ENCODE measurements around the gene MCC.

MCC gene

DNA sequence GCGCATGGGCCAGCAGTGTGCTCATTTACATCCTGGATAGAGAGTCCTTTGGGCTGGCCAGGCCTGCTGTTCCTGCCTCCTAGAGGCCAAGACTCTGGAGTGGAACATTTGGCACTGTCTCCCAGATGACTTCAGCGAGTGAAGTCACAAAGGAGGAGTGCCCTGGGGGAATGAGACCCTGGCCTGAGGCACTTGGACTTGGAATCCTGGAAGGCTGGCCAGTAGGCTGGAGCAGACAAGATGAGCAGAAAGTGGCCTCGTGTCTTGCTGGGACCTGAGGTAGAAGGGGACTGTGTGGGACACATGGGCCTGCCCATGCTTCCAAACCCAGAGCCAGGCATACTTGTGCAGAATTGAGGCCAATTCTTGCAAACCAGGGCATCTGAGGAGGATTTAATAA, 53.4 kb downstream of the MCC start, which contains the start of gene TSSK1B:
Gene TSSK1B, minus strand, starts transcription at position 101 of the 400 bp plus-strand sequence. CDS start 150 bp downstream, outside the sequence.
- TF ChIP-seq, protein P1, sequence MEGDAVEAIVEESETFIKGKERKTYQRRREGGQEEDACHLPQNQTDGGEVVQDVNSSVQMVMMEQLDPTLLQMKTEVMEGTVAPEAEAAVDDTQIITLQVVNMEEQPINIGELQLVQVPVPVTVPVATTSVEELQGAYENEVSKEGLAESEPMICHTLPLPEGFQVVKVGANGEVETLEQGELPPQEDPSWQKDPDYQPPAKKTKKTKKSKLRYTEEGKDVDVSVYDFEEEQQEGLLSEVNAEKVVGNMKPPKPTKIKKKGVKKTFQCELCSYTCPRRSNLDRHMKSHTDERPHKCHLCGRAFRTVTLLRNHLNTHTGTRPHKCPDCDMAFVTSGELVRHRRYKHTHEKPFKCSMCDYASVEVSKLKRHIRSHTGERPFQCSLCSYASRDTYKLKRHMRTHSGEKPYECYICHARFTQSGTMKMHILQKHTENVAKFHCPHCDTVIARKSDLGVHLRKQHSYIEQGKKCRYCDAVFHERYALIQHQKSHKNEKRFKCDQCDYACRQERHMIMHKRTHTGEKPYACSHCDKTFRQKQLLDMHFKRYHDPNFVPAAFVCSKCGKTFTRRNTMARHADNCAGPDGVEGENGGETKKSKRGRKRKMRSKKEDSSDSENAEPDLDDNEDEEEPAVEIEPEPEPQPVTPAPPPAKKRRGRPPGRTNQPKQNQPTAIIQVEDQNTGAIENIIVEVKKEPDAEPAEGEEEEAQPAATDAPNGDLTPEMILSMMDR (IDR thresholded peaks at IDR 0.05; ENCODE audit: low read length, missing control alignments): no peak
- DNase-seq (ENCODE audit: low read depth): no peak
- no peak within 1 kb of the TSS for H3K4me3 ChIP-seq (replicated peaks; ENCODE audit: low read depth, low read length)

DNA sequence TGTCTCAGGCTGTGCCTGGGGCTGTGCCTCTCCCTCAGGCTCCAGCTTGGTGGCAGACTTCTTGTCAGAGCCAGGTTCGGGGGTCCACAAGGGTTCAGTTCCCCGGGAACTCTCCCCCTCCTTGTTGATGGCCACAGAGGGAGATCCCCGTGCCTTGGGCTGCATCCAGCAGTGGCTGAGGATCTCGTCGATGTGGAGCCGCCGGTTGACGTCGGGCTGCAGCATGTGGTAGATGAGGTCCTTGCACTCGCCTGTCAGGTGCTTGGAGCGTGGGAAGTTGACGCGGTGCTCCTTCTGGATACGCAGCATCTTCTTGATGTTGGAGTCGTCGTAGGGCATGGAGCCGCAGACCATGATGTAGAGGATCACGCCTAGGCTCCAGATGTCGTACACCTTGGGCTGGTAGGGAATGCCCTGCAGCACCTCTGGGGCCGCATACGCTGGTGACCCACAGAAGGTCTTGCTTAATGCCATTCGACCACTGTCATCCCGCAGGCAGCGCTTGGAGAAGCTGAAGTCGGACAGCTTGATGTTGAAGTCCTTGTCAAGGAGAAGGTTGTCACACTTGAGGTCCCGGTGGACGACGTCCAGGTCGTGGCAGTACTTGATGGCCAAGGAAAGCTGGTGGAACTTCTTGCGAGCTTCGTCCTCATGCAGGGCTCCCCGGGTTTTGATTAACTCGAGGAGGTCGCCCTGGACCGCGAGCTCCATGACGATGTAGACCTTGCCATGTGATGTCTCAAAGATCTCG, 54.2 kb downstream of the MCC start:
- TF ChIP-seq, protein P1 (IDR thresholded peaks at IDR 0.05; ENCODE audit: low read length, missing control alignments): no peak
- no peak overlapping the region for H3K4me3 ChIP-seq (replicated peaks; ENCODE audit: low read depth, low read length)
- DNase-seq (ENCODE audit: low read depth): no peak

DNA sequence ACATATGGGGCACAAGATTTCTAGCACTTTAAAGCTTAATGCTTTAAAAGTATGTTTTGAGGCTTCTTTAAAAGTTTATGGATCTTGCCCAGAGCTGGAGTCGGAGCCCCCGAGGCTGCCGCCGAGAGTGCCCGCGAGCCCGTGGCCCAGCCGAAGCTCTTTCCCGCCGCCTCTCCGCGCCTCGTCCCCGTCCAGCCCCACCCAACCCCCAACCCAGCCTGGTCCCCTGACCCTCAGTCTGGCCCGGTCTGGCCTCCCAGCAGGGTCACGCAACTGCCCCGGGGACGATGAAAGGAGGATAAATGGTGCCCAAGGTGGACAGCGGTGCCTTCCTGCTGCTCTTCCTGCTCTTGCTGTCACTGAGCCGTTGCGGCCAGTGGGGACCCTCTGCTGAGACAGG, 55.2 kb downstream of the MCC start:
- TF ChIP-seq, protein P1 (IDR thresholded peaks at IDR 0.05; ENCODE audit: low read length, missing control alignments): no peak
- DNase-seq (ENCODE audit: low read depth): no peak
- no peak overlapping the region for H3K4me3 ChIP-seq (replicated peaks; ENCODE audit: low read depth, low read length)

DNA sequence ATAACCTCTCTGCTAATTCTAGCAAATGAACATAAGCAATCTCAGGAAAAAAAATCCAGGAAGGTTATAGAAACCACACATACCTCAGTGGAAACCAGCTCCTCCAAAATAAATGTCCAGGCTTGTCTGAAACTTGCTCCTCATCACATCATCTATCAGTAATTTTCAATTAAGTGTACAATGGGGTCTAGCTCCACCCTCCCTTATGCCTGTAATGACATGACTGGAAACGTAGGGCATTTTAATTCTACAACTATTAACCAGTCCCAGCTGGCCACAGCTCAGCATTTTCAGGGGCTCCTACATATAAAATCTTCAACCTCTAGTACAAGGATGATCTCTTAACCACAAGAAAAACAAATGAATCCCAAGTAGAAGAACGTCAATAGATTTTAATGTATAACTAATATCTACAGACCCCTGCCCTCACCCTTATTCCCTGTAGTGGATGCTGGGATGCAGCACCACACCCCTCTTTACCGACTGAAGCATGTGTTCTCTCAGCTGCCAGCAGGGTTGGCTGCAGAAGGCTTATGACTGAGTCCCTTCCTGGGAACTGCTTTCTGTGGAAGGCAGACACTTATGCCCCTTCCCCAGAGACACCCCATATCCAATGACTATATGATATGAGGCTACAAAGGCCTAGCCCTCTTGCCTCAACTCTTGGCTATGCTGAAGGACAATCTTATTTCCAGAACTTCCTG, 60.2 kb downstream of the MCC start:
- no peak for DNase-seq (ENCODE audit: low read depth)

DNA sequence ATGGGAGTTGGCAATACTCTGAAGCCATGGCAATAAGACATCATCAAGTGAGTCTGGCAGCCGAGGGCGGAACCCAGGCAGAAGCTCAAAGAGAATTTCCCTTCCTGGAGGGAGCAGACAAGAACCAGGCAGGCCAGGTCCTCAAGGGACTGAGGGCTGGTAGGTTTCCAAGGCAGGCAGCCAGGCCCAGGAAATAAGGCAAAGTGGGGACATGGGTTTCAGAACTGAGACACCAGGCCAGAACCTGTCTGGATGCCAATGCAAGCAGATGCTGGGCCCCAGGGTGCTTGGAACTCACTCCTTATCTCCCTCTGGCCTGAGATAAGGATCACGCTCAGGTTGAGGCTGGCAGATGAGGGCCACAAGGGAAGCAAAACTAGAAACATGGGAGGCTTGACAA, 62.3 kb downstream of the MCC start:
- TF ChIP-seq, protein P1 (IDR thresholded peaks at IDR 0.05; ENCODE audit: low read length, missing control alignments): no peak
- H3K4me3 ChIP-seq (replicated peaks; ENCODE audit: low read depth, low read length): no peak overlapping the region
- DNase-seq (ENCODE audit: low read depth): no peak

More for the DNA sequence above, 60.2 kb downstream of the MCC start:
- TF ChIP-seq, protein P1 (IDR thresholded peaks at IDR 0.05; ENCODE audit: low read length, missing control alignments): no peak
- H3K4me3 ChIP-seq (replicated peaks; ENCODE audit: low read depth, low read length): no peak overlapping the region

DNA sequence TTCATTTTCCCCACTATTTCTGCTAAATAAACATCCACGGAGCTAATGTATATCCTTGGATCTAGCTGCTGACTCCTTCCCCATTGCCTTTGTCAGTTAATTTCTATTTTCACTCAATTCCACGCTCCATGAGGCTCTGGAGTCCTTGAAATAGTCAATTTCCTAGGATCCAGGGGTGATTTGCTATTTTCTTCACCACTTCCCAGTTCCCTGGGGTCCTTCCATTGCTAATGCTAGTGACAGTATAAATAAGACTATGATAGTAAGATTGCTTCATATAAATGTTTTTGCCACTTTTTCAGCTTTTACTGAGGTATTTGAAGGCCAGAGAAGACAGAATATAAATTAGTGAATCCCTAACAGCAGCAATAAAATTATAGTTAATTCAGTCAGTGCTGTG, 66.6 kb downstream of the MCC start:
- DNase-seq (ENCODE audit: low read depth): no peak
- TF ChIP-seq, protein P1 (IDR thresholded peaks at IDR 0.05; ENCODE audit: low read length, missing control alignments): no peak
- no peak overlapping the region for H3K4me3 ChIP-seq (replicated peaks; ENCODE audit: low read depth, low read length)
